Trophoblast cell (in vitro differentiated cells and primary cell): ENCODE measurements around the gene HIGD2A.

Source experiments
- DNase-seq, 2 donors: peaks; one replicate each; pipeline ENCODE4 v3.0.0-alpha.2; 2016
- H2AFZ ChIP-seq: 2 replicates; pipeline ENCODE4 v1.6.1; 2013; ENCODE audit warnings: low read length, moderate library complexity, mild to moderate bottlenecking; ENCODE audit not compliant: insufficient read depth, poor library complexity
- H2AK5ac ChIP-seq: 2 replicates; pipeline ENCODE4 v1.6.1; 2013; ENCODE audit warnings: mild to moderate bottlenecking, low read length
- H2BK120ac ChIP-seq: 2 replicates; pipeline ENCODE4 v1.6.1; 2013; ENCODE audit warnings: low read length, mild to moderate bottlenecking, moderate library complexity; ENCODE audit not compliant: insufficient read depth, poor library complexity
- H2BK12ac ChIP-seq: 2 replicates; pipeline ENCODE4 v1.6.1; 2013; ENCODE audit warnings: mild to moderate bottlenecking, low read length, moderate library complexity
- H2BK5ac ChIP-seq: 2 replicates; pipeline ENCODE4 v1.6.1; 2013; ENCODE audit warnings: low read length, low read depth, moderate library complexity, mild to moderate bottlenecking; ENCODE audit not compliant: poor library complexity
- H3K14ac ChIP-seq: 2 replicates; pipeline ENCODE4 v1.6.1; 2013; ENCODE audit warnings: mild to moderate bottlenecking, low read length
- H3K18ac ChIP-seq: 2 replicates; pipeline ENCODE4 v1.6.1; 2013; ENCODE audit warnings: mild to moderate bottlenecking, low read length
- H3K23ac ChIP-seq: 2 replicates; pipeline ENCODE4 v1.6.1; 2013; ENCODE audit warnings: low read length
- H3K27ac ChIP-seq: 2 replicates; pipeline ENCODE4 v1.5.1; 2013; ENCODE audit warnings: low read depth, mild to moderate bottlenecking, inconsistent platforms, low read length, moderate library complexity
- H3K27me3 ChIP-seq: 2 replicates; pipeline ENCODE4 v1.6.1; 2013; ENCODE audit warnings: inconsistent platforms, mild to moderate bottlenecking, low read length, moderate library complexity; ENCODE audit not compliant: insufficient read depth
- H3K36me3 ChIP-seq, 2 experiments: 1 replicate in 1 of 2; 2 replicates in 1 of 2; pipeline ENCODE4 v1.6.1; 2013; ENCODE audit warnings: low read length in 2 of 2, mild to moderate bottlenecking in 2 of 2, moderate library complexity in 1 of 2; ENCODE audit not compliant: insufficient read depth in 2 of 2, control insufficient read depth in 1 of 2
- H3K4ac ChIP-seq: 2 replicates; pipeline ENCODE4 v1.6.1; 2013; ENCODE audit warnings: low read depth, mild to moderate bottlenecking, low read length, moderate library complexity
- H3K4me1 ChIP-seq, 2 experiments: 1 replicate in 1 of 2; 2 replicates in 1 of 2; pipeline ENCODE4 v1.6.1; 2013; ENCODE audit warnings: low read length in 2 of 2, mild to moderate bottlenecking in 2 of 2, moderate library complexity in 1 of 2; ENCODE audit not compliant: insufficient read depth in 2 of 2, control insufficient read depth in 1 of 2
- H3K4me2 ChIP-seq: 2 replicates; pipeline ENCODE4 v1.6.1; 2013; ENCODE audit warnings: inconsistent platforms, mild to moderate bottlenecking, low read length, moderate library complexity
- H3K4me3 ChIP-seq: 2 replicates; pipeline ENCODE4 v1.5.1; 2013; ENCODE audit warnings: mild to moderate bottlenecking, low read depth, low read length, inconsistent platforms
- H3K79me1 ChIP-seq: one replicate; pipeline ENCODE4 v1.6.1; 2013; ENCODE audit warnings: low read length
- H3K79me2 ChIP-seq: 2 replicates; pipeline ENCODE4 v1.6.1; 2013; ENCODE audit warnings: low read length, mild to moderate bottlenecking; ENCODE audit not compliant: control insufficient read depth, insufficient read depth, poor library complexity
- H3K9ac ChIP-seq: 2 replicates; pipeline ENCODE4 v1.6.1; 2013; ENCODE audit warnings: mild to moderate bottlenecking, low read length
- H3K9me3 ChIP-seq: 2 replicates; pipeline ENCODE4 v1.6.1; 2013; ENCODE audit warnings: low read depth, mild to moderate bottlenecking, control low read depth, inconsistent platforms, low read length; ENCODE audit not compliant: insufficient read depth
- H4K12ac ChIP-seq: 2 replicates; pipeline ENCODE4 v1.6.1; 2013; ENCODE audit warnings: low read depth, mild to moderate bottlenecking, low read length, moderate library complexity
- H4K8ac ChIP-seq: 2 replicates; pipeline ENCODE4 v1.6.1; 2013; ENCODE audit warnings: low read depth, mild to moderate bottlenecking, low read length, moderate library complexity
- H4K91ac ChIP-seq: one replicate; pipeline ENCODE4 v1.6.1; 2013; ENCODE audit warnings: low read depth, mild to moderate bottlenecking, low read length, moderate library complexity
- WGBS: extraction: QIAGEN DNeasy Blood & Tissue Kit; methylation state at CpG from one replicate; pipeline ENCODE4 v1.1.7; 2013; ENCODE audit warnings: missing lambda C conversion rate; ENCODE audit not compliant: insufficient read length, insufficient coverage; ENCODE audit errors: extremely low coverage; 5-methylcytosine and 5-hydroxymethylcytosine counted together

Gene HIGD2A

DNA sequence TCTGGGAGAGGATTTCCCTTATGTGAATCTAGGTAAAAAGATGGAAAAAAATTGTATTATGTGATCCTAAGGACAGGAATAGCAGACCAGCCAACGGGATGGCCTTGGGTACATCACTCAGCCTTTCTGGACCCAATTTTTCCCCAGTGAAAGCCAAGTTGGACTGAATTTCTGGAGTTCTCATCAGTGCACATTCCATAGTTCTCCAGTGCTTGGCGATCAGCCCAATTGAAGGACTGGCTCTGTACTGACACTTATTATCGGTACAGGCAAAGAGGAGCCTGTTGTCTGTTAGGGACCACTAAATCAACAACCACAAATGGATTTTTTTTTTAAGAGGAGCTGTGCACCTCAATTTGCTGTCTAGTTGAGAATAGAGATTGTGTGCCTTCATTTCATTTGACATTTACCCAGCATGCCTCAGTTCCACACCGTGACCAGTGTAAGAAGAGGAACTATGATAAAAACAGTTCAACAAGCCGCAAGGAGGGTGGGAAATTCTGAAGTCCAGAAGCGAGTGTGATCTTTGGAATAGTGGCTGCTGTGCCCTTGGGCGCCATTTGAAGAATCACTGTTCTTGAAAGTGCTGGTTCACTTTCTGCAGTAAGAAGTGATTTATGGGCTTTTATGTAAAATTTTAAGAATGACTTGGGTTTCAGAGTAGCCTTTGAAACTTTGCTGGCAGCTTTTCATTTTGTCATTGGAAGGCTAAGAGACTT is 15.3 kb upstream of the HIGD2A start:
- Histone ChIP-seq H2AK5ac (no peak overlapping the region), H3K4me2 (no peak overlapping the region), H4K12ac (no peak overlapping the region), H3K79me2 (no peaks in the 10 kb centered on the region), H3K23ac (no peak overlapping the region), H2AFZ (no peak overlapping the region), H3K18ac (no peak overlapping the region), H2BK5ac (no peak overlapping the region), H3K79me1 (no peaks in the 10 kb centered on the region), H3K4me1 (no peaks in the 10 kb centered on the region), H3K27me3 (no peaks in the 10 kb centered on the region), H3K4me3 (no peak overlapping the region), H2BK120ac (no peak overlapping the region), H3K14ac (no peak overlapping the region), H3K27ac (no peak overlapping the region), H4K8ac (no peak overlapping the region), H3K9ac (no peak overlapping the region), H4K91ac (no peak overlapping the region), H2BK12ac (no peak overlapping the region), H3K4ac (no peak overlapping the region), H3K9me3 (no peaks in the 10 kb centered on the region), H3K36me3 (peaks cover 4% of the 10 kb centered on the region in 2 experiments)
- no peak for DNase-seq
- no CpG with 5 or more reads among the region's 7 CpGs for WGBS

DNA sequence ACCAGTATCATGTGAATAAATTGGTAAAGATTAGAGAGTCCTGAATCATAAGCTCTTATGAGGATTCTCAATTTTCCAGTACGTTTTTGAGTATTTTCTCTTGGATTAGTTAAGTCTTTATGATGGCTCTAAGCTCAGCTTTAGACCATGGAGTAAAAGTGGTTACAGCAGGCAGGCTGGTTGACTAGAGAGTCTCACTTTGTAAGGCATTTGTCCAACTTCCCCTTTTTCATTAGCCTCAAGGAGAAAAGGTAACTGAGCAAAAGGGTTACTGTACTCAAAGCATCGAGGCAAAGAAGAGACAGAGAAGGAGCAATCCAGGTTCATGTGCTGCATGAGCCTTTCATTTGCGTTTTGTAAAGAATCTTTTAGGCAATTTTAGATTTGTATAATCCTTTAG is 8.7 kb upstream of the HIGD2A start:
- H3K4me3 ChIP-seq, result no peak overlapping the region
- H2AFZ ChIP-seq, result no peak overlapping the region
- H3K4ac ChIP-seq, result no peak overlapping the region
- no CpG with 5 or more reads among the region's 3 CpGs for WGBS
- H3K14ac ChIP-seq, result no peak overlapping the region
- H2BK120ac ChIP-seq, result no peak overlapping the region
- no peaks in the 10 kb centered on the region for H3K4me1 ChIP-seq
- no peak overlapping the region for H2BK12ac ChIP-seq
- no peaks in the 10 kb centered on the region for H3K79me1 ChIP-seq
- H4K8ac ChIP-seq, result no peak overlapping the region
- no peak overlapping the region for H3K4me2 ChIP-seq
- DNase-seq, result no peak
- H4K12ac ChIP-seq, result no peak overlapping the region
- no peak overlapping the region for H2AK5ac ChIP-seq
- H2BK5ac ChIP-seq, result no peak overlapping the region
- H3K36me3 ChIP-seq, result peaks cover 27 to 34% of the 10 kb centered on the region in 2 experiments
- H4K91ac ChIP-seq, result no peak overlapping the region
- no peak overlapping the region for H3K18ac ChIP-seq
- no peak overlapping the region for H3K9ac ChIP-seq
- H3K9me3 ChIP-seq, result peaks cover 5% of the 10 kb centered on the region
- H3K79me2 ChIP-seq, result no peaks in the 10 kb centered on the region
- no peak overlapping the region for H3K27ac ChIP-seq
- no peak overlapping the region for H3K23ac ChIP-seq
- H3K27me3 ChIP-seq, result no peaks in the 10 kb centered on the region

DNA sequence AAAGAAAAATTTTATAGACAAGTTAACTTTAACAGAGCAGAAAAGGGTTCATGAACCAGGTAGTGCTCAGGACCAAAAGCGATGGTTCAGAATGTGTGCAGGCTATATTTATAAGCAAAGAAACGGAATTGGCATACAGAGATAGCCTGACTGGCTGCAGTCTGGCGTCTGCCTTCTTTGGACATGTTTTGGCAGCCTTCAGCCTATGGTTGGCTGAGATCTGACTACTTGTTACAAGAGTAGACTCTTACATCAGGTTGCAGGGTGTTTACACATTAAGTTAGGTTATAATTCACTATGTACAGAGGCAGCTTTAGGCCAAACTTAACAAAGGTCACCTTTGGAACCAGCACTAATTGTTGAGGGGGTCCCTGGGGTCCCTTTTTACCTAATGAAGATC is 7.1 kb upstream of the HIGD2A start:
- H3K23ac ChIP-seq, result no peak overlapping the region
- H2AK5ac ChIP-seq, result no peak overlapping the region
- H3K79me2 ChIP-seq, result no peaks in the 10 kb centered on the region
- no CpG with 5 or more reads among the region's 3 CpGs for WGBS
- H3K36me3 ChIP-seq, result peaks cover 32 to 42% of the 10 kb centered on the region in 2 experiments
- no peak overlapping the region for H4K91ac ChIP-seq
- H2BK5ac ChIP-seq, result no peak overlapping the region
- no peak overlapping the region for H3K18ac ChIP-seq
- no peaks in the 10 kb centered on the region for H3K27me3 ChIP-seq
- H4K12ac ChIP-seq, result no peak overlapping the region
- no peaks in the 10 kb centered on the region for H3K4me1 ChIP-seq
- DNase-seq, result no peak
- no peak overlapping the region for H3K4me3 ChIP-seq
- H2BK12ac ChIP-seq, result no peak overlapping the region
- no peak overlapping the region for H3K27ac ChIP-seq
- H2BK120ac ChIP-seq, result no peak overlapping the region
- no peak overlapping the region for H2AFZ ChIP-seq
- no peak overlapping the region for H3K4ac ChIP-seq
- no peak overlapping the region for H3K14ac ChIP-seq
- H3K9ac ChIP-seq, result no peak overlapping the region
- H3K79me1 ChIP-seq, result no peaks in the 10 kb centered on the region
- peaks cover 5% of the 10 kb centered on the region for H3K9me3 ChIP-seq
- no peak overlapping the region for H4K8ac ChIP-seq
- H3K4me2 ChIP-seq, result no peak overlapping the region

DNA sequence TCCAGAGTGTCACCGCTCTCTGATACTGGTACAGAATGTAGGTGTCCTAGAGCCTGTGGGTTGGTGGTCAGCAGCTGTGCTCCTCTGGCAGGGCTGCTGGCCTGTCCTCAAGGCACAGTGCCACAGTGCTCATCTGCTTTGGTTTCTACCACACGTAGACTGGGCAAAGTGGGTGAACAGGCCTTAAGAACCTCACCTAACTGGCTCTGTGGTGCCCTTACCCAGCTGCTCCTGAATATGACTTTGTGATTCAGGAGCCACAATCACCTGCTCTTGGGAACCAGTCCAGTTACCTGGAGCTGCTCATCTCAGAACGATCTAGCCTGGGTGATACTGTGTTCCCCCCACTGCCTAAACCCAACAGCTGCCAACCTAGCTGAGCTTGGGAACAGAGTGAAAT is 6.6 kb upstream of the HIGD2A start:
- no CpG with 5 or more reads among the region's 3 CpGs for WGBS
- H3K9ac ChIP-seq, result no peak overlapping the region
- no peak overlapping the region for H3K18ac ChIP-seq
- no peaks in the 10 kb centered on the region for H3K4me1 ChIP-seq
- no peak overlapping the region for H3K4me3 ChIP-seq
- no peak overlapping the region for H3K4me2 ChIP-seq
- no peak overlapping the region for H2AK5ac ChIP-seq
- no peak overlapping the region for H3K14ac ChIP-seq
- H3K79me2 ChIP-seq, result no peaks in the 10 kb centered on the region
- no peak overlapping the region for H2BK12ac ChIP-seq
- no peak overlapping the region for H2BK5ac ChIP-seq
- H3K9me3 ChIP-seq, result peaks cover 5% of the 10 kb centered on the region
- no peak overlapping the region for H4K12ac ChIP-seq
- no peak overlapping the region for H2AFZ ChIP-seq
- no peak overlapping the region for H4K8ac ChIP-seq
- H3K27me3 ChIP-seq, result no peaks in the 10 kb centered on the region
- H3K27ac ChIP-seq, result no peak overlapping the region
- no peaks in the 10 kb centered on the region for H3K79me1 ChIP-seq
- H3K36me3 ChIP-seq, result peaks cover 32 to 42% of the 10 kb centered on the region in 2 experiments
- no peak overlapping the region for H2BK120ac ChIP-seq
- H3K4ac ChIP-seq, result no peak overlapping the region
- H4K91ac ChIP-seq, result no peak overlapping the region
- no peak overlapping the region for H3K23ac ChIP-seq
- DNase-seq, result no peak
